ENCODE data around the gene OBSL1. TPM values are rescaled to one million over a fixed set of nuclear protein-coding genes. Genes with fewer than 3 reads are reported as not detected.

The OBSL1 gene
- total RNA-seq, 2 donors from 2014 or later: 121 to 187 TPM

DNA sequence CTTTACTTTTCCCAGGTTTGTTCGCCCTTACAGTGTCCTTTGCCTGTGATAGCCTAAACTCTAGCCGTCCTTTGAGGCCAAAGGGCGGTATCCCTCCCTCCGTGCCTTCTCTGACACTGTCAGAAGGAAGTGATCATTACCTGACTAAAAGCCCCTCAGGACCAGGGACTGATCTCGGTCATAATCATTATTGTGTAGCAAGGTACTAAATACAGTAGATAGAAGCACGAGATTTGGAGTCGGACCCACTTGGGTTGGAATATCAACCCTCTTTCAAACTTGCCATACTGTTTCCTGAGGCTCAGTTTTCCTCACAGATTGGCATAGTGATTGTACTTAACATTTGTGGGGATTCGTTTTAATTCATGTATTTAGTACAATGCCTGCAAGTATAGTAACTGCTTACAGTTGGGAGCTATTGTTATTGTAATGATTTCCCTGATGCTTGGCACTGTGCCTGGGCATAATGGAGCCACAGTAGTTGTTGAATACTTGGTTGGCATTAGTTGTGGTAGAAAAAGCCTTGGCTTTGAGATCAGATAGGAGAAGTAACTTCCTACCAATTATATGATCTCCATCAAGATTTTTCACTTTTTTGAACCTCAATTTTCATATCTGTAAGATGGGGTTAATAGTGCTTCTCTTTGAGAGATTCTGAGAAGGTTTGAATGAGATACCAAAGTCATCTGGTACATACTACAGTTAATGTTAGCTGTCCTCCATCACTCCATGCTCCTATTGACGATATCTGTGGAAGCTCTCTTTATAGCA is 27.2 kb upstream of the OBSL1 start:
- DNase-seq (no peak), ATAC-seq (no peak)
- intact Hi-C loops (cut with DNase I): no loop called here

GRCh38 chr2:219597552-219598307 is 26.4 kb upstream of the OBSL1 start, which contains the start of gene STK11IP:
Gene STK11IP, plus strand, starts transcription at chr2:219597857. Its CDS starts 263 bp downstream, at chr2:219598120.
- intact Hi-C loops (cut with DNase I): no loop called here
- peak; percentile 98 for DNase-seq
- peak; percentile 96 to 98 for ATAC-seq

- ATAC-seq: peak in 1 of 2 donors; percentile 4
- no peak for DNase-seq
- intact Hi-C loops (cut with DNase I): no loop called here
Observed at GRCh38 chr2:219596954-219597551, 25.7 kb upstream of the OBSL1 start.

GRCh38 chr2:219595256-219595655 is 23.9 kb upstream of the OBSL1 start:
- ATAC-seq: no peak
- no peak for DNase-seq
- intact Hi-C loops (cut with DNase I): no loop called here

DNA sequence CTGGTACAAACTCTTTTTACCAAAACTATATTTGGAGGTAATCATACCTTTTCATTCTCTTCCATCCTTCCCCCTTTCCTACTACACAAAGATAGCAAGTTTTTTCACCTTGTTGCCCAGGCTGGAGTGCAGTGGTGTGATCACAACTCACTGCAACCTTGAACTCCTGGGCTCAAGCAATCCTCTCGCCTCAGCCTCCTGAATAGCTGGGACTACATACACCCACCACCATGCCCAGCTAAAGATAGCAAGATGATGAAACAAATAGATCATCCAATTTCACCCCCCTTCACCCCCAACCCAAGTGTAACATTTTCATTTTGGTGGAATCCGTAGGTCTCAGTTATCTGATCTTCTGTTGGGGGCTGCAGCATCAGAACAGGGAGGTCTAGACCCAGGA is 21.8 kb upstream of the OBSL1 start:
- DNase-seq (no peak), ATAC-seq (no peak)
- intact Hi-C loops (cut with DNase I): no loop called here

GRCh38 chr2:219592736-219593135 is 21.4 kb upstream of the OBSL1 start:
- no peak for ATAC-seq
- no peak for DNase-seq
- intact Hi-C loops (cut with DNase I): no loop called here

GRCh38 chr2:219591091-219591490 is 19.8 kb upstream of the OBSL1 start:
- ATAC-seq (no peak), DNase-seq (no peak)
- intact Hi-C loops (cut with DNase I): no loop called here

DNA sequence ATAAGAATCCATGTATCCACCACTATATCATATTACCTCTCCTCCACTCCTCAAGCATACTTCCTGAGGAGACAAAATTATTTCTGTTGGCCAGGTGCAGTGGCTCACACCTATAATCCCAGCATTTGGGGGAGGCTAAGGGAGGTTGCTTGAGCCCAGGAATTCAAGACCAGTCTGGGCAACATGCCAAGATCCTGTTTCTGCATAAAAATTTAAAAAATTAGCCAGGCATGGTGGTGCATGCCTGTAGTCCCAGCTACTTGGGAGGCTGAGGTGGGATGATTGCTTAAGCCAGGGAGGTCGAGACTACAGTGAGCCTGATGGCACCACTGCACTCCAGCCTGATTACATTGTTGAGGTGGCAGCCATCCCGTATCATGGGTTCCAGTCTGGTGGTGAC is 10.0 kb upstream of the OBSL1 start:
- no peak for ATAC-seq
- intact Hi-C loops (cut with DNase I): no loop called here

DNA sequence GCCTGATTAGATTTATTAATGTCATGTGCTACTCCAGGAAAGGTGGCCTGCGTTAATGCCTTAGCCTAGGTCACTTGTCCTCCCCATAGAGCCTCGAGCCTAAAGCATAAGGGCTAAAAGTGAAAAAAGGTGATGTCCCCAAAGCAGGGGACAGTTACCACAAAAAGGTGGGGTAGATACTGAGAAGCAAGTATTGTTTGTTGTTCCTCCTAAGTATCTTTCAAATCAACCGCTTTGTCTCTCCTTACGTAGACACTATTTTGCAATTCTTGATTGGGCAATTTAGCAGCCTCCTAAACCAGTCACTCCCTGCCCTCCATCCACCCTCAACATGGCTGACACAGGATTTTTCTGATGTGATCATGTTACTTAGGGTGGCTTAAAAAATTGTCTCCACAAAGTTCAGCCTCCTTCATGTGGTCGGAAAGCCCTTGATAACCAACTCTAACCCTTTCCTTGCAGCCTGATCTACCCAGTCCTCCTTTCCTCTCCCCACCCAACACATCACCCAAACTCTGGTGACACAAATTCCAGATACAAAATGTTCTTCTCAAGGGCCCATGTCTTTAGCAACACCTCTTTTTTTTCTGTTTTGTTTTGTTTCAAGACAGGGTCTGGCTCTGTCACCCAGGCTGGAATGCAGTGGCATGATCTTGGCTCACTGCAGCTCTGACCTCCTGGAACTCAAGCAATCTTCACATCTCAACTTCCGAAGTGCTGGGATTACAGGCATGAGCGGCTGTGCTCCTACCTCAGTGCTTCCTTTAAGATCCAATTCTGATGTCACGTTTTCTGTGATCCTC is 7.7 kb upstream of the OBSL1 start:
- intact Hi-C loops (cut with DNase I): no loop called here
- ATAC-seq (no peak), DNase-seq (no peak)

More for the DNA sequence above, 10.0 kb upstream of the OBSL1 start:
- DNase-seq: no peak

GRCh38 chr2:219576505-219577388 is 5.4 kb upstream of the OBSL1 start:
- no peak for DNase-seq
- ATAC-seq: peak in 1 of 2 donors; percentile 7
- intact Hi-C loops (cut with DNase I): no loop called here

- intact Hi-C loops (cut with DNase I): no loop called here
Observed at GRCh38 chr2:219575566-219576504, 4.5 kb upstream of the OBSL1 start.

DNA sequence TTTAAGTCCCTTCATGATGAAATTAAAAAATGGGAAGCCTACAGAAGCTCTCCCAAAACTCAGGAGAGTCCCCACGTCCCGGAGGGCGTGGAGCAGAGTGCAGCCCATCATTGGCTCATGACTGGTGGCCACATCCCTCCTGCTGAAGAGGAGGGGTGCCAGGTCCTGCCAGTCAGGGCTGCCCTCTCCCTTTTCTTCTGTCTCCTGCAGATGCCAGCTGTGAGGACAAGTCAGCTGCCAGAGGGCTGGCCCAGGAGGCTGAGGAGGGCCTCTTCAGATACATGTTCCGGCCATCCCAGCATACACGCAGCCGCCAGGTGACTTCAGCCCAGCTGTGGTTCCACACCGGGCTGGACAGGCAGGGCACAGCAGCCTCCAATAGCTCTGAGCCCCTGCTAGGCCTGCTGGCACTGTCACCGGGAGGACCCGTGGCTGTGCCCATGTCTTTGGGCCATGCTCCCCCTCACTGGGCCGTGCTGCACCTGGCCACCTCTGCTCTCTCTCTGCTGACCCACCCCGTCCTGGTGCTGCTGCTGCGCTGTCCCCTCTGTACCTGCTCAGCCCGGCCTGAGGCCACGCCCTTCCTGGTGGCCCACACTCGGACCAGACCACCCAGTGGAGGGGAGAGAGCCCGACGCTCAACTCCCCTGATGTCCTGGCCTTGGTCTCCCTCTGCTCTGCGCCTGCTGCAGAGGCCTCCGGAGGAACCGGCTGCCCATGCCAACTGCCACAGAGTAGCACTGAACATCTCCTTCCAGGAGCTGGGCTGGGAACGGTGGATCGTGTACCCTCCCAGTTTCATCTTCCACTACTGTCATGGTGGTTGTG is 3.4 kb upstream of the OBSL1 start:
- intact Hi-C loops (cut with DNase I): no loop called here
- ATAC-seq (no peak), DNase-seq (no peak)

More at GRCh38 chr2:219575566-219576504, 4.5 kb upstream of the OBSL1 start:
- DNase-seq (no peak), ATAC-seq (no peak)

DNA sequence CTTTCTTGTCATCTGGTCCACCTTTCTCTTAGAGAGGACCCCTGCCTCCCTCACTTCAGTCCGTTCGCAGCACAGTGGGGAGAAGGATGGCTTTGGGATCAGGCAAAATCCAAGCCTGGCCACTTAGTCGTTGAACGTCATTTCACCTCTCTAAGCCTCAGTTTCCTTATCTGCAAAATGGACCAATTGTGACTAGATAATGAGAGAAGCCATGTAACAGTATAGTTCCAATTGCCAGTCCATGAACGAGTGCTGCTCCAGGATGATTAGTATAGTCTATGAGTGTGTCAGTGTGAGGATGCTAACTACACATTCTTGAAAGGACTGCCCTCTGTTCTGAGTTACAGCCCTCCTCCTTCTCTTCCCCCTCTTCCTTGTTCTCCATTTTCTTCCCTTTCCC is 1.8 kb upstream of the OBSL1 start:
- DNase-seq (no peak), ATAC-seq (no peak)
- intact Hi-C loops (cut with DNase I): no loop called here

- ATAC-seq: no peak
- intact Hi-C loops (cut with DNase I): no loop called here
- DNase-seq: no peak
Observed at GRCh38 chr2:219572237-219573001, 1.1 kb upstream of the OBSL1 start, which contains the start of gene INHA. Gene INHA, plus strand, starts transcription at chr2:219572310. Its CDS starts 65 bp downstream, at chr2:219572375.

GRCh38 chr2:219570924-219571310 is 422 bp downstream of the OBSL1 start:
- no peak for DNase-seq
- peak; percentile 9 to 19 for ATAC-seq
- intact Hi-C loops (cut with DNase I): loop anchor here in 1 of 2 donors (2.0 kb wide), 1 partner anchor 72 kb away; no protein-coding TSS in a partner anchor
